Measurements from ENCODE around the gene KCNH1. TPM values are rescaled to one million over a fixed set of nuclear protein-coding genes. Genes with fewer than 3 reads are reported as not detected.

Gene KCNH1
- total RNA-seq, 2 experiments from 2014 or later, result not detected

DNA sequence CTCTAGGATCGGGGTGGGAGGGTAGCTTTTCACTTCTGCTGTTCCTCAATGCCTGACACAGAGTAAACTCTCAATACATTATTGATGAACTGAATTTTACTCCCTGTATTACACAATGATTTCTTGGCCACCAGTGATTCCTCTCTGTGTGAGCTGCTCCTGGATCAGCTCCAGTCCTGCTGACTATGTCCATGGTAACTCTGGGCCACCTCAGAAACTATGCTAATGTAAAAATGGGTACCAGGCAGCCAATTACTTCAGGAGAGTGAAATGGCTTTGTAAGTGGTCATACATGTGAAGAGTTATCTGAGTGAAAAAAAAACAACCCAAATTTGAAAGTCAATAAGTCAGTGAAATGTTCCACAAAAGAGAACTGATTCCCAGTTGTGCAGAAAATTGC is 311.0 kb downstream of the KCNH1 start:
- CTCF ChIA-PET, result no interaction called here

GRCh38 chr1:210822241-210822640 is 311.7 kb downstream of the KCNH1 start:
- CTCF ChIA-PET, result no interaction called here
- POLR2A ChIA-PET, result no interaction called here

More for the DNA sequence above, 311.0 kb downstream of the KCNH1 start:
- POLR2A ChIA-PET, result no interaction called here

DNA sequence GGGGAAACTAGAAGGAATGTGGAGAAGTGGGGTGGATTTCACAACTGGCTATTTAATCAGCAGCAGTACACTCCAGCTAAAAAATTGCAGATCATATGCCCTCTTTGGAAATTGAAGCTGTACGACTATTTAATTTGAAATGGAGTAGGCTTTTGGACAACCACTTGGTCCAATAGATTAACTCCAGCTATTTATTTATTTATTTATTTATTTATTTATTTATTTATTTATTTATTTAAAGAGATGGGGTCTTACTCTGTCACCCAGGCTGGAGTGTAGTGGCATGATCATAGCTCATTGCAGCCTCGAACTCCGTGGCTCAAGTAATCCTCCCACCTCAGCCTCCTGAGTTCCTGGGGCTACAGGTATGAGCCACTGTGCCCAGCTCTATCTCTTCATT is 312.3 kb downstream of the KCNH1 start:
- CTCF ChIA-PET, result no interaction called here
- POLR2A ChIA-PET, result no interaction called here

GRCh38 chr1:210819266-210819665 is 314.7 kb downstream of the KCNH1 start:
- ChIA-PET CTCF (no interaction called here), POLR2A (no interaction called here)

GRCh38 chr1:210817385-210818275 is 316.3 kb downstream of the KCNH1 start:
- ChIA-PET CTCF (no interaction called here), POLR2A (no interaction called here)

DNA sequence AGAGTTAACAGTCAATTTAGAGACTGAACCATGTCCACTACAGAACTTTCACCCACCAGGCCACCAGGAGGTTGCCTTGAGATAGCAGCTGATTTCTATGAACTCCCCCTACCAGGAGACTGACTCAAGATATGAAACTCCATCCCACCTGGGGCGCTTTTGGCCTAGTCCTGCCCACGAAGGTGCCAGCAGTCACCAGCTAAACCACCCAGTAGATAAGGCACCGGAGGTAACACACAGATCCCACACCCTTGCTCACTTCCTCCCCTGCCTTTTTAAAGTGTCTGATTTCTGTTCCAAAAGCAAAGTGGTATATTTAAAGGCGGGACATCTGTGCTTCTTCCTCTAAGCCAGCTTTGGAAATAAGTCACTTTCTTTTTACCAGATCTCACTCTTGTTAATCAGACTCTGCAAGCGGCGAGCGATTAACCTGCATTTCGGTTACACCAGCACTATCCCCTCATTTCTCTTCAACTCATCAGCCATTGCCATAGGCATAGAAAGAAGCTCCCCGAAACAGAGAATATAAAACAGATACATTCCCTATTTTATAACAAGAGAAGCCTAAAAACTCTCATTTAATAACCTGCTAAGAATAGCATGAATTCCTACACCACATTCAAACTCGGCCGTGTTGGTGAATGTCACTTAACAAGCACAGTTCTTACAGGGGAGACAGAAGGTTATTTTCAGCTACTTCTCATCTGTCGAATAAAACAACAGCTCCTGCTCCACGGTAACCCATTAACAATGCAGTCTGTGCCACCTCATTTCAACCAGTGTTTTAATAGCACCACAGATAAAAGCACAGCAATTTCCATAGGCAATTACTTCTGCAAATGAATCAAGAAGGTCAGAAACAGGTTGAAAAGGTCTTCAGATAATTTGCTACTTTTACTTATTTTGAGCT is 318.1 kb downstream of the KCNH1 start:
- ChIA-PET POLR2A (no interaction called here), CTCF (no interaction called here)

DNA sequence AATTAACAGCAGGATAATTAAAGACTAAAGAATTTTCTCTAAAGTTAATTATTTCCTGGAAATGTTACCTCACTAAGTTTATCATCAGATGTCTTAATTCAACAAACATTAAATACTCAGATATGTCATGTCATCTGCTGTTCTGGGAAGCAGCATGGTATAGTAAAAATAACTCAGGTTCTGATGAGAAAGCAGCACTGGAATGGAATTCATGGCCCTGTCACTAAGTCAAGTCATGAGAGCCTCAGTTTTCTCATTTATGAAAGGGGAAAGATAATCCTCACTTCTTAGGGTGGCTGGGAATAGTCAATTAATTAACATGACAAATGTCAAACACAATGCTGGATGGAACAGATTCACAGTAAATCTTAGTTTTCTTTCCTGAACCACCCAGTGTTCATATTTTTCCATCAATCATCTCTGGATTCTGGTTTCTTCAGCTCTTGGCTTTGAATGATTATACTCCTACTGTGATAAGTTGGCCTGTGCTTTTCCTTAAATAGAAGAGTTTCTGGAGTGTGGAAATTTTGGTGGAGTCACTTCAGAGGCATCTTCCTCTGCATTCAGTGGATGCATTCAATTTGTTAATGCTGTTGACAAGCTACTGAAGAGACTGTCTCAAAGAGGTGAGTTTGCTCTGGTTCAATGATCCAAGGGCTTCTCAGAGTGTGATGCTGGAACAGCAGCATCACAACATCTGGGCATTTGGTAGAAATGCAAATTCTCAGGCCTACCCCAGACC is 319.4 kb downstream of the KCNH1 start:
- POLR2A ChIA-PET, result no interaction called here
- CTCF ChIA-PET, result no interaction called here

DNA sequence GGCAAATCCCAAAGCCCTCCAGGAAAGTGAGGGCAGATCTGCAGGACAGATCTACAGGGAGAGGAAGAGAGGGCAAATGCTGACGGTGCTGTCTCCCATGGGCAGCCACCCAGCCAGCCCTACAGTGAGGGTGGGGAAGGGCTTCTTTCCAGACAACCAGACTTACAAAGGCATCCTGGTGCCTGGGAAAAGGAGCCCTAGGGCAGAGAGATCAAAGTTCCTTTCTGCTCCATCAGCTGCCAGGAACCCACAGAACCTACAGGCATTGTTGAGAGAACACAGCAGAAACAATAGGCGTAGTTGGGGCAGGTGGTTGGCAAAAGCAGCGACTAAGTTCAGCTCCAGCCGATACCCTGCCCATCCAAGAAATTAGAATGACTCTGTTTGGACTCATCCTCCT is 332.4 kb downstream of the KCNH1 start:
- CTCF ChIA-PET, result no interaction called here
- POLR2A ChIA-PET, result no interaction called here

DNA sequence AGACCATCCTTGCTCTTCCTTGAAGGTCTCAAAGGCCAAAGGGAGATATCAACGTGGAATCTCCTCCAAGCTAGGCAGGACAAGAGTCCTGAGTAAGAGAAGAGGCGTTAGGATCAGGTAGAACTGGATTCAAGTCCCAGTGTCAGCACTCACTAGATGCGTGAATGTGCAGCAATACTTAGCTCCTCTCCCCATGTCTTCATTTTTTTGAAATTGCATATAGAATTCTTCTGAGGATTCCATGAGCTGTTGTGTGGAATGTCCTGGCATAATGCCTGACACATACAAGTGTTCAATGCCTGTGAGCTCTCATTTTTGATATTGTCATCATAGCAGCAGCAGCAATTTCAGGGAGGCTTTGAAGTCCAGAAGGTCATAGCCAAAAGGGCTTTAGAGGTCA is 333.2 kb downstream of the KCNH1 start:
- ChIA-PET POLR2A (no interaction called here), CTCF (no interaction called here)

GRCh38 chr1:210800301-210800700 is 333.6 kb downstream of the KCNH1 start:
- ChIA-PET POLR2A (no interaction called here), CTCF (no interaction called here)

DNA sequence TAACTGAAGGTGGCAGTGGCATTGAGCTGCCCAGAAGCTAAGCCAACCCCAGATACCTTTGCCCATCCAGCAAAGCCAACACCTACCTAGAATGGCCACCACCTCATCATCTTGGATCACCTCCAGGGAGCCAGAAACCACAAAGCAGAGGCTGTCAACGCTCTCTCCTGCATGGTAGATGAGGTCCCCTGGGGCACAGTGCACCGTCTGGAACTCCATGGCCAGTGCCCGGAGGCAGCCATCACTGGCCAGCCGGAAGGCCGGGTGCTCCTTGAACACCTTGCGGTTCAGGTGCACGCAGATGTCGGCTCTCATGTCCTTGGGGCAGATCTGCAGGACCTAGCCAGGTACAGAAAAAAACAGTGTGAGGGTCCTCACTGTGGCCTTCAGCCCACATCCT is 336.5 kb downstream of the KCNH1 start:
- ChIA-PET CTCF (interaction anchor here (0.6 kb wide), 1 partner anchor 39 kb away, joined by 3 read pairs; no protein-coding TSS in a partner anchor), POLR2A (no interaction called here)

DNA sequence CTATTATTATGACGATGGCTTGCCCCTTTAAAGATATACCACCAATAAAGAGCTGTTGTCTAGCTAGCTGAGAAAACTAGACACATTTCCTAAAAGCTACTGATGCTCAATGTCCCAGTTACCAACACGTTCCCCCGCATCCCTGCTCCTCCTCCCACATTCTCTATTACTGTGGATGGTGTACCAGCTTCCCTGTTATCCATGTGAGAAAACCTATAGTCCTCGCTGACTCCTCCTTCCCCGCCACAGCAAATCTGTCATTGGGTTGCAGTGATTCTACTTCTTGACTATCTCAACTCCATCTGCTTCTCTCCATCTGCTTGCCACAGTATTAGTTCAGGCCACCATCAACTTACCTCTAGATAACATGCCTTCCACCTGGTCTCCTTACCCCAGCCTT is 337.5 kb downstream of the KCNH1 start:
- CTCF ChIA-PET, result no interaction called here
- POLR2A ChIA-PET, result no interaction called here

GRCh38 chr1:210794445-210794844 is 339.5 kb downstream of the KCNH1 start:
- CTCF ChIA-PET, result no interaction called here
- POLR2A ChIA-PET, result no interaction called here

DNA sequence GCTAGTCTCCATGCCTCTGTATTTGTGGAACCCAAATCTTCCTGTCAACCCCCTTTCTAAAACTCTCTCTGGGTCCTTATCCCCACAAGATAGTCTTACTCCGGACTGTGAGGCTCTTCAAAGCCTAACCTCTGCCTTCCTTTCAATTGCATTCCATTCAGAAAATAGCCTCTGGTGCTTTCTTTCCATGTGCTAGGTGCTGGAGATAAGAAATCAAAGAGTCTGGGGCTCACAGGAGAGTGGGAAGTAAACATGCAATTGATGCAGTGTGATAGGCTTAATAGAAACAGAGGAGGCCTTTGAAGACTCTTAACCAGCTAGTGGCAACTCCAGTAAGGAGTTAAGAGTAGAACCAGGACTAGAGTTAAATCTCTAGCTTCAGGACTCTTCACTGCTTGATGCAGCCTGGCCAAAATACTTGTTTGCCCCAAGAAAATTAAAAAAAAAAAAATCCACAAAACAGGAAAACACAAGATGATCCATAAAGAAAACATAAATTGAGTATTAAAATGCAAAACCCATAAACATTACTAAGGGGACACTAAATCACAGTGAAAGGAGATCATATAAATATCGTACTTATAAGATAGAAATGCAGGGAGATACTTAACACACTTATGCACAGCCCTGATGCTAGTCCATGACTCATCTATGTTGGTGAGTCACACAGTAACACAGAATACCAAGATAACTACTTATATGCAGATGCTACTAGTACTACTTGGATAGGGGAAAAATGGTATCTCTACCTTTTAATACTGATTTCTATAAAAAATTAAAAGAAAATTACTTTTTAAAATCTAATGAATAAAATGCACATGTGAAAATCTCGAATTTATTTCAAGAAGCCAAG is 341.5 kb downstream of the KCNH1 start:
- POLR2A ChIA-PET, result no interaction called here
- CTCF ChIA-PET, result no interaction called here

- CTCF ChIA-PET, result no interaction called here
These were observed 343.8 kb downstream of the KCNH1 start for GRCh38 chr1:210790196-210790595.

DNA sequence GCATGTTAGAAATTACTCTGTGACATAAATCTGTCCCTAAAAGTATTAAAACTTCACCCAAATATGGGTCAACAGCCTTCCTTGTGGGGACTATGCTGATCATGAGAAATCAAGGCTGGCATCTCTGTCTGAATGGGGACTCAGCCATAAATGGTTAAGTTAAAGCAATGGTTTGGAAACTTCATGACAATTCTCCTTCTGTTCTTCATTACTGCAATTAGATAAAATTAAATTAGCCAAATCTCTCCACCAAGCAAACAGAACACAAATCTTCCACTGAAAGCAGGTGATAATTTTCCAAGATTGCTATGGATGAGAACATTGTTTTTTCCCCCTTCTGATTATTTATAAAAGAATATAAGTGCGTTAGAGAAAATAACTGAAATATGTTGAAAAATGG is 346.1 kb downstream of the KCNH1 start:
- POLR2A ChIA-PET, result no interaction called here
- CTCF ChIA-PET, result interaction anchor here (0.6 kb wide), 1 partner anchor 732 kb away, joined by 3 read pairs; no protein-coding TSS in a partner anchor

More at GRCh38 chr1:210790196-210790595, 343.8 kb downstream of the KCNH1 start:
- POLR2A ChIA-PET, result no interaction called here

- POLR2A ChIA-PET, result no interaction called here
- CTCF ChIA-PET, result no interaction called here
These were observed 347.4 kb downstream of the KCNH1 start for GRCh38 chr1:210786546-210786945.

DNA sequence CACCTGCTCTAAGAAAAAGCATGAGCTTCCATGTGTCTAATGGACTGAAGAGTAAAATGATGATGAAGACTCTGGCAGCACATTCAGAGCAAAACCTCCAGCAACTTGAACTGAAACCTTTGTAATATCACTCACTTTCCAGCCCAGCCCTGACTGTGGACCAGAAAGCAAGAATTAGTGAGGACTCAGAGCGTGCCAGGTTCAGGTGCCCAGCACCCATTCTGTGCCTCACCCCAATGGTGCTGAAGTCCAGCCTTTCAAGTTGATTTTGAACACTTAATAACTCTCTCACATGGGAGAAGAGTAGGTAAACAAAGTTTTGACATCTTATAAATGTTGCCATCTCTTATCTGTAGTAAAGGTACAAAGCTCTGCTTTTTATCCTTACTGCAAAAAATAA is 350.0 kb downstream of the KCNH1 start:
- ChIA-PET POLR2A (no interaction called here), CTCF (no interaction called here)

DNA sequence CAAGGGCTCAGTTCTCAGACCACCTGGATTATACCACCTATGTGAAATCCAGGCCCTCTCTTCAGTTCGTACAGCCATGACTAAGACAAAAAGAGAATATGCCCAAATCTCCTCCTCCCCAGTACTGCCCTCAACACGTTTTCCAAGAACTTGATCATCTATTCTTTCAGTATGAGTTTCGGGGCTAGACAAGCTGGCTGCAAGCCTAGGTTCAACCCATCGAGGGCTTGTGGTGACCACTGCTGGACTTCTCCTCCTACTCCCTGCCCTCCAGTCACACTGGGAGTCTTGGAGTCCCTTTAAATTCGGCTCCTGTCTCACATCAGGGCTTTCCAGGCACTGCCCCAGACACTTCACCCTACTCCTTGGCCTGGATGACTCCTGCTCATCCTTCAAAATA is 352.3 kb downstream of the KCNH1 start:
- ChIA-PET POLR2A (no interaction called here), CTCF (no interaction called here)

DNA sequence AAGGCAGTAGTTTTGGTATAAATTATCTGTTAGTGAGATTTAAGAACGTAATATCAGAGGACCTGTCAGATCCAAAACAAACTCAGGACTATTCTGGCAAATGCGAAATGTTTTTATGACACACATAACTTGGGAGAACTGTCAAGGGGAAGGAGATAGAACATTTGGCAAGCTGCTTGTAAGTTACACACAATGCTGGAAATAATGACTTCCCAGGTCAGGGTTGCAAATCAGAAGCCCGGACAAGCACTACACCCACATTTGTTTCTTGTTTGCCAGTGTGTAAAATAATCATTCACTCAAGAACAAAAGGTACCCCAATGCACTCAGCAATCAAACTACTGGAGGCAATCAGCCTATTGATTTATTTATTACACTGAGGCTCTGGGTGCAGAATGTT is 354.7 kb downstream of the KCNH1 start:
- ChIA-PET CTCF (no interaction called here), POLR2A (no interaction called here)
